OCI-LY1 (cell line): ENCODE data around the gene TBCD.

ENCODE experiments used
- H2AFZ ChIP-seq: fragments of 200-600 bp; sonication (generic), shearing (Covaris generic); 2 replicates; pipeline ENCODE4 v1.6.0; 2014; ENCODE audit warnings: antibody characterized with exemption, mild to moderate bottlenecking, low read length
- H3F3A ChIP-seq: fragments of 200-600 bp; sonication (generic), shearing (Covaris generic); 2 replicates; pipeline ENCODE4 v1.6.0; 2014; ENCODE audit warnings: mild to moderate bottlenecking, antibody characterized with exemption, low read length, moderate library complexity; ENCODE audit not compliant: insufficient read depth
- H3K27ac ChIP-seq: fragments of 200-600 bp; sonication (generic); 2 replicates; pipeline ENCODE4 v1.5.1; 2014; ENCODE audit warnings: low read length, mixed run types, mild to moderate bottlenecking, low read depth; ENCODE audit not compliant: poor library complexity, severe bottlenecking
- H3K27me3 ChIP-seq: fragments of 200-600 bp; sonication (generic); 2 replicates; pipeline ENCODE4 v1.6.0; 2014; ENCODE audit warnings: antibody characterized with exemption, mild to moderate bottlenecking, low read length, moderate library complexity; ENCODE audit not compliant: insufficient read depth
- H3K36me3 ChIP-seq: fragments of 200-600 bp; sonication (generic); 2 replicates; pipeline ENCODE4 v1.6.1; 2014; ENCODE audit warnings: mild to moderate bottlenecking, antibody characterized with exemption, low read length, moderate library complexity, mixed read lengths; ENCODE audit not compliant: insufficient read depth
- H3K4me1 ChIP-seq: fragments of 200-600 bp; sonication (generic); 2 replicates; pipeline ENCODE4 v1.5.1; 2014; ENCODE audit warnings: mild to moderate bottlenecking, low read length, moderate library complexity; ENCODE audit not compliant: insufficient read depth, severe bottlenecking
- H3K4me2 ChIP-seq: fragments of 200-600 bp; sonication (generic), shearing (Covaris generic); 2 replicates; pipeline ENCODE4 v1.6.1; 2014; ENCODE audit warnings: low read length
- H3K4me3 ChIP-seq: fragments of 200-600 bp; sonication (generic); 2 replicates; pipeline ENCODE4 v1.5.1; 2014; ENCODE audit warnings: low read length, low read depth, mild to moderate bottlenecking, mixed read lengths; ENCODE audit not compliant: poor library complexity, severe bottlenecking
- H3K79me2 ChIP-seq: fragments of 200-600 bp; shearing (Covaris generic); 2 replicates; pipeline ENCODE4 v1.6.1; 2016; ENCODE audit warnings: mixed run types, low read length, mixed read lengths; ENCODE audit not compliant: insufficient read depth
- H3K9ac ChIP-seq: fragments of 200-600 bp; sonication (generic), shearing (Covaris generic); 2 replicates; pipeline ENCODE4 v1.6.1; 2014; ENCODE audit warnings: mild to moderate bottlenecking, low read length, mixed read lengths
- H3K9me2 ChIP-seq: fragments of 200-600 bp; sonication (generic), shearing (Covaris generic); 2 replicates; pipeline ENCODE4 v1.6.1; 2014; ENCODE audit warnings: low read depth, mild to moderate bottlenecking, low read length, mixed read lengths
- H3K9me3 ChIP-seq: fragments of 200-600 bp; shearing (Covaris generic); 2 replicates; pipeline ENCODE4 v1.6.1; 2014; ENCODE audit warnings: low read length, mixed read lengths
- H4K20me1 ChIP-seq: fragments of 200-600 bp; sonication (generic), shearing (Covaris generic); 2 replicates; pipeline ENCODE4 v1.6.0; 2016; ENCODE audit warnings: mild to moderate bottlenecking, low read length; ENCODE audit not compliant: insufficient read depth
- EZH2 ChIP-seq: fragments of 200-600 bp; sonication (generic), shearing (Covaris generic); IDR thresholded peaks from 2 replicates; pipeline ENCODE4 v1.8.0; 2017; ENCODE audit warnings: borderline replicate concordance, mixed run types, mild to moderate bottlenecking, antibody characterized with exemption, low read length, moderate library complexity, mixed read lengths
- TF ChIP-seq, protein P1 (sequence below): fragments of 200-600 bp; sonication (generic), shearing (Covaris generic); IDR thresholded peaks from 2 replicates; pipeline ENCODE4 v1.5.1; 2017; ENCODE audit warnings: mild to moderate bottlenecking, antibody characterized with exemption, low read length, moderate library complexity, mixed read lengths

Gene TBCD

DNA sequence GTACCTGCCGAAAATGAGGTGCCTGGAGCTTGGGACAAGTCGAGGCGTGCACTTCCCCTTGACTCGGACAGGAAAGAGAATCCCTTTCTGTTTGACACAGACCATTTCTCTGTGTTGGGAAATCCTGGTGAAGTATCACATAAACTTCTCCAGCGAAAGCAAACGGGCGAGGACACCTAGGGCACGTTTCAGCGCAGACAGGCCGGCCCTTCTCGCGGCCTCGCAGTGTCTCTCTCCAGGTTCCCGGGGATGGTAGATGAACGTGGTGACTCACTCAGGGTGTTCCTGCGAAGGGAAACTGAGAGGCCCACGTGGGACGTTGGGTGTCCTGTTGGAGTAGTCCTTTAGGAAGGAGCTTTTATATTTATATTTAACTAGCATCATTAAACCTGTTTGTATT is 124.3 kb downstream of the TBCD start:
- Histone ChIP-seq H4K20me1 (no peaks in the 10 kb centered on the region), H3K27me3 (no peaks in the 10 kb centered on the region), H3K9ac (no peak overlapping the region)

DNA sequence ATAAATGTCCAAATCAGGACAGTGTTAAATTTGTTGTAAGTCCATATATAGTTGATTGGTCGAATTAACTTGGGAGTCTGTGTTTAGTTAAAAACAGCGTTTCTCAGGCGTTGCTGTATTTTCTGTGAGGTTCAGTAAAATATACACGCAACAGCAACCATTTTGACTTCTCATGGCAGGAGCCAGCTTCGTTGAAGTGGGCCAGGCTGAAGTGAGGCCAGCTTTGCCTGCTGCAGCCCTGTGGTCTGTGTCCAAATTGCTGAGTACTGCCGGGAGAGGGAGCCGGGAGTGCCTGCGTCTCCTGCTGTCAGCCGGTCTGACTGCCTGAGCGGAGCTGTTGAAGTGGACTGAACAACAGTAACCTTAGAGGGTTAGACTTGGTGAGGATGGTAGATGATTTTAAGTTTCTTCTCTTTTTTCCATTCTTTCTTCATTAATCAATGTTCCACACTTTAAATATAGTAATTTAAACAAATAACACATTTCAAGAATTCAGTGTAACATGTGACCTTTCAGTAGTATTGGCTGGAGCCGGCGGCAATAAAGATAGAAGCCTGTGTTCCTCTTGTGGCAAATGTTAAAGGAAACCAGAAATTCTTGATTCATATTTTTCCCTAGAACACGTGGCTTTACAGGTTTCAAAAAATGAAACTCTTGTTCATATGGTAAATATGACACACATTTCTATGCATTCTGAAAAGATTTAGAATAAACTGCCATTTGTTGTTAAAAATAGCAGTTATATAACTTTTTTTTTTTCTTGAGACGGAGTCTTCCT is 124.9 kb downstream of the TBCD start:
- no peaks in the 10 kb centered on the region for H3K79me2 ChIP-seq
- no peak overlapping the region for H3K27ac ChIP-seq
- peaks cover 16% of the 10 kb centered on the region for H3K4me1 ChIP-seq
- H3K4me2 ChIP-seq = no peak overlapping the region
- no peaks in the 10 kb centered on the region for H3K9me2 ChIP-seq
- H3K27me3 ChIP-seq = no peaks in the 10 kb centered on the region
- no peak overlapping the region for H3K4me3 ChIP-seq
- H3F3A ChIP-seq = no peaks in the 10 kb centered on the region
- no peaks in the 10 kb centered on the region for H4K20me1 ChIP-seq
- no peak overlapping the region for H2AFZ ChIP-seq
- H3K9me3 ChIP-seq = no peaks in the 10 kb centered on the region
- TF ChIP-seq, protein P1, sequence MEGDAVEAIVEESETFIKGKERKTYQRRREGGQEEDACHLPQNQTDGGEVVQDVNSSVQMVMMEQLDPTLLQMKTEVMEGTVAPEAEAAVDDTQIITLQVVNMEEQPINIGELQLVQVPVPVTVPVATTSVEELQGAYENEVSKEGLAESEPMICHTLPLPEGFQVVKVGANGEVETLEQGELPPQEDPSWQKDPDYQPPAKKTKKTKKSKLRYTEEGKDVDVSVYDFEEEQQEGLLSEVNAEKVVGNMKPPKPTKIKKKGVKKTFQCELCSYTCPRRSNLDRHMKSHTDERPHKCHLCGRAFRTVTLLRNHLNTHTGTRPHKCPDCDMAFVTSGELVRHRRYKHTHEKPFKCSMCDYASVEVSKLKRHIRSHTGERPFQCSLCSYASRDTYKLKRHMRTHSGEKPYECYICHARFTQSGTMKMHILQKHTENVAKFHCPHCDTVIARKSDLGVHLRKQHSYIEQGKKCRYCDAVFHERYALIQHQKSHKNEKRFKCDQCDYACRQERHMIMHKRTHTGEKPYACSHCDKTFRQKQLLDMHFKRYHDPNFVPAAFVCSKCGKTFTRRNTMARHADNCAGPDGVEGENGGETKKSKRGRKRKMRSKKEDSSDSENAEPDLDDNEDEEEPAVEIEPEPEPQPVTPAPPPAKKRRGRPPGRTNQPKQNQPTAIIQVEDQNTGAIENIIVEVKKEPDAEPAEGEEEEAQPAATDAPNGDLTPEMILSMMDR = no peak
- no peak for TF ChIP-seq EZH2
- H3K36me3 ChIP-seq = peaks cover 17% of the 10 kb centered on the region; the same call in 1 of the 2 replicates
- H3K9ac ChIP-seq = no peak overlapping the region

More for the DNA sequence above, 124.3 kb downstream of the TBCD start:
- Histone ChIP-seq H3K4me3 (no peak overlapping the region), H3K4me2 (no peak overlapping the region), H3F3A (no peaks in the 10 kb centered on the region), H3K79me2 (no peaks in the 10 kb centered on the region), H2AFZ (no peak overlapping the region), H3K36me3 (peaks cover 18% of the 10 kb centered on the region; the same call in 1 of the 2 replicates), H3K9me3 (no peaks in the 10 kb centered on the region), H3K27ac (no peak overlapping the region), H3K9me2 (no peaks in the 10 kb centered on the region), H3K4me1 (peaks cover 22% of the 10 kb centered on the region)
- TF ChIP-seq, protein P1 = no peak
- TF ChIP-seq EZH2 = no peak

DNA sequence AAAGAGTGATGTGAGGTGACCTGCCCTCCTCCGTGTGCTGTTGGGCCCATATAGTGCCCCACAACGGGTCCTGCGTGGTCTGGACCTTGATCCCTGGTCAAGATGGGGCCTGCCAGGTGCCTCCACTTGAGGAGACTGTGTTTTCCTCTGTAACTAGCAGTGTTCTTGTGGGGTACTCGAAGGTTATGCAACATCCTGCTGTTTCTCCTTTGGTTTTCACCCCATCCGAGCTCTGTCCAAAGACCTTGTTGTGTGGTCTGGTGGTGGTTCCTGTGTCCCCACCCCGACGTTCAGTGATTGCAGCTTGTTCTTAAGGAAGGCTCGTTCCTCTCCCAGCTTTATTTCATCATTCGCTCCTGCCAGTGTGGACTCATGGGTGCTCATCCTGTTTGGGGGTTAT is 126.7 kb downstream of the TBCD start:
- no peak overlapping the region for H3K4me2 ChIP-seq
- no peaks in the 10 kb centered on the region for H3K9me3 ChIP-seq
- H3K27me3 ChIP-seq = no peaks in the 10 kb centered on the region
- H3K36me3 ChIP-seq = 0 out of 2 replicates have a peak, but pooled peaks cover 6% of the 10 kb centered on the region
- no peaks in the 10 kb centered on the region for H3F3A ChIP-seq
- no peaks in the 10 kb centered on the region for H3K79me2 ChIP-seq
- H3K9ac ChIP-seq = no peak overlapping the region
- no peak for TF ChIP-seq EZH2
- TF ChIP-seq, protein P1 = no peak
- no peaks in the 10 kb centered on the region for H3K4me1 ChIP-seq
- H3K9me2 ChIP-seq = no peaks in the 10 kb centered on the region
- H2AFZ ChIP-seq = no peak overlapping the region
- no peak overlapping the region for H3K4me3 ChIP-seq
- H4K20me1 ChIP-seq = no peaks in the 10 kb centered on the region
- no peak overlapping the region for H3K27ac ChIP-seq
